Glutamatergic neuron (in vitro differentiated cells): Measurements from ENCODE around the gene CORO7. TPM values are rescaled to one million over a fixed set of nuclear protein-coding genes. Genes with fewer than 3 reads are reported as not detected.

ENCODE experiments used
- DNase-seq: peaks from one replicate; pipeline ENCODE4 v3.0.0; 2022
- H3K27ac Mint-ChIP-seq: one replicate; pipeline ENCODE4 v1.8.0; 2020; ENCODE audit warnings: mild to moderate bottlenecking, mixed read lengths, inconsistent platforms; ENCODE audit not compliant: unreplicated experiment
- H3K27me3 Mint-ChIP-seq: one replicate; pipeline ENCODE4 v1.8.0; 2020; ENCODE audit warnings: mild to moderate bottlenecking, moderate library complexity, mixed read lengths, inconsistent platforms; ENCODE audit not compliant: unreplicated experiment
- H3K36me3 Mint-ChIP-seq: one replicate; pipeline ENCODE4 v1.8.0; 2020; ENCODE audit warnings: mild to moderate bottlenecking, mixed read lengths, inconsistent platforms; ENCODE audit not compliant: unreplicated experiment
- H3K4me1 Mint-ChIP-seq: one replicate; pipeline ENCODE4 v1.8.0; 2020; ENCODE audit warnings: mild to moderate bottlenecking, low read depth, mixed read lengths, inconsistent platforms; ENCODE audit not compliant: unreplicated experiment
- H3K4me3 Mint-ChIP-seq: one replicate; pipeline ENCODE4 v1.8.0; 2020; ENCODE audit warnings: mild to moderate bottlenecking, mixed read lengths, inconsistent platforms; ENCODE audit not compliant: unreplicated experiment
- H3K9me3 Mint-ChIP-seq: one replicate; pipeline ENCODE4 v1.8.0; 2020; ENCODE audit warnings: mild to moderate bottlenecking, moderate library complexity, mixed read lengths, inconsistent platforms; ENCODE audit not compliant: unreplicated experiment
- total RNA-seq: library from RNA; stranded (reverse); fragmentation: NEBNext Ultra II Directional; extraction: Animal tissue kit (Norgen Biotek cat#: 25700); gene quantifications from one replicate; pipeline ENCODE4 v1.2.1, GENCODE V29; 2021; ENCODE audit not compliant: unreplicated experiment
- TF ChIP-seq, protein P1 (sequence below): fragments of 200-600 bp; sonication (generic); IDR thresholded peaks from one replicate; pipeline ENCODE4 v1.5.0; 2021; ENCODE audit not compliant: partially characterized antibody, unreplicated experiment

Gene CORO7
- total RNA-seq, 1 donor from 2014 or later = 200 TPM

DNA sequence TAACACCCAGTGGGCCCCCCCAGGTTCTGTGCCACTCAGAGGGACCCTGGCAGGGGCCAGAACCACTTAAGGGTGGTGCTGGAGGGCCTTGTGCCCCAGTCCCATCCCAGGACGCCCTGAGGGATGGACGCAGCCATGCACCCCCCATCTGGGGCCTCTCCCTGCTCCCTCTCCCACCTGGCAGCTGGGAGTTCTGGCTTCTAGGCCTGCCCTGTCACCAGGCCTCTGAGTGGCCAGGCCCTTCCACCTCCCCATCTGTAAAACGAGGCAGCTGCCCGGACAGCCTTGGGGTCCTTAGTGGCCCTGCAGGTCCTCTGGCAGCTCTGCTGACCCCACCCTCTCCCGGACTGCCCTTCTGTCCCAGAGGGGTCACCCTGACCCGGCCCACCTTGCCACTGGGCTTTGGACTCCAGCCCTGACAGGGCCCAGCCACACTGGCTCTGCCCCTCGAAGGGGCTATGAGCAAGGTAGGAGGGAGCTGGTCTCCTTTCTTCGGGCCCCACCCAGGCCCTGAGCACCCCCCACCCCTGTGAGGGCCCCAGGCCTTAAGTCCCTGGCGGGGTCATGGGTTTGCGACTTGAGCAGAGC is 77.6 kb downstream of the CORO7 start:
- TF ChIP-seq, protein P1, sequence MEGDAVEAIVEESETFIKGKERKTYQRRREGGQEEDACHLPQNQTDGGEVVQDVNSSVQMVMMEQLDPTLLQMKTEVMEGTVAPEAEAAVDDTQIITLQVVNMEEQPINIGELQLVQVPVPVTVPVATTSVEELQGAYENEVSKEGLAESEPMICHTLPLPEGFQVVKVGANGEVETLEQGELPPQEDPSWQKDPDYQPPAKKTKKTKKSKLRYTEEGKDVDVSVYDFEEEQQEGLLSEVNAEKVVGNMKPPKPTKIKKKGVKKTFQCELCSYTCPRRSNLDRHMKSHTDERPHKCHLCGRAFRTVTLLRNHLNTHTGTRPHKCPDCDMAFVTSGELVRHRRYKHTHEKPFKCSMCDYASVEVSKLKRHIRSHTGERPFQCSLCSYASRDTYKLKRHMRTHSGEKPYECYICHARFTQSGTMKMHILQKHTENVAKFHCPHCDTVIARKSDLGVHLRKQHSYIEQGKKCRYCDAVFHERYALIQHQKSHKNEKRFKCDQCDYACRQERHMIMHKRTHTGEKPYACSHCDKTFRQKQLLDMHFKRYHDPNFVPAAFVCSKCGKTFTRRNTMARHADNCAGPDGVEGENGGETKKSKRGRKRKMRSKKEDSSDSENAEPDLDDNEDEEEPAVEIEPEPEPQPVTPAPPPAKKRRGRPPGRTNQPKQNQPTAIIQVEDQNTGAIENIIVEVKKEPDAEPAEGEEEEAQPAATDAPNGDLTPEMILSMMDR = no peak
- DNase-seq = no peak
- Mint-ChIP-seq H3K4me3 (no peak overlapping the region), H3K4me1 (peaks cover 2% of the 10 kb centered on the region), H3K27ac (no peak overlapping the region), H3K36me3 (no peaks in the 10 kb centered on the region), H3K9me3 (peaks cover 1% of the 10 kb centered on the region), H3K27me3 (peaks cover 1% of the 10 kb centered on the region)

- no peaks in the 10 kb centered on the region for H3K27me3 Mint-ChIP-seq
- H3K9me3 Mint-ChIP-seq = peaks cover 1% of the 10 kb centered on the region
- peaks cover 2% of the 10 kb centered on the region for H3K4me1 Mint-ChIP-seq
- DNase-seq = no peak
- no peaks in the 10 kb centered on the region for H3K36me3 Mint-ChIP-seq
- H3K27ac Mint-ChIP-seq = no peak overlapping the region
- TF ChIP-seq, protein P1 = no peak
- H3K4me3 Mint-ChIP-seq = no peak overlapping the region
Measured at GRCh38 chr16:4338125-4338582, 78.2 kb downstream of the CORO7 start.

GRCh38 chr16:4337540-4338088 is 78.8 kb downstream of the CORO7 start:
- peaks cover 1% of the 10 kb centered on the region for H3K9me3 Mint-ChIP-seq
- TF ChIP-seq, protein P1 = no peak
- H3K36me3 Mint-ChIP-seq = no peaks in the 10 kb centered on the region
- no peaks in the 10 kb centered on the region for H3K27me3 Mint-ChIP-seq
- no peak overlapping the region for H3K4me3 Mint-ChIP-seq
- H3K4me1 Mint-ChIP-seq = peaks cover 2% of the 10 kb centered on the region
- H3K27ac Mint-ChIP-seq = no peak overlapping the region
- DNase-seq = no peak

DNA sequence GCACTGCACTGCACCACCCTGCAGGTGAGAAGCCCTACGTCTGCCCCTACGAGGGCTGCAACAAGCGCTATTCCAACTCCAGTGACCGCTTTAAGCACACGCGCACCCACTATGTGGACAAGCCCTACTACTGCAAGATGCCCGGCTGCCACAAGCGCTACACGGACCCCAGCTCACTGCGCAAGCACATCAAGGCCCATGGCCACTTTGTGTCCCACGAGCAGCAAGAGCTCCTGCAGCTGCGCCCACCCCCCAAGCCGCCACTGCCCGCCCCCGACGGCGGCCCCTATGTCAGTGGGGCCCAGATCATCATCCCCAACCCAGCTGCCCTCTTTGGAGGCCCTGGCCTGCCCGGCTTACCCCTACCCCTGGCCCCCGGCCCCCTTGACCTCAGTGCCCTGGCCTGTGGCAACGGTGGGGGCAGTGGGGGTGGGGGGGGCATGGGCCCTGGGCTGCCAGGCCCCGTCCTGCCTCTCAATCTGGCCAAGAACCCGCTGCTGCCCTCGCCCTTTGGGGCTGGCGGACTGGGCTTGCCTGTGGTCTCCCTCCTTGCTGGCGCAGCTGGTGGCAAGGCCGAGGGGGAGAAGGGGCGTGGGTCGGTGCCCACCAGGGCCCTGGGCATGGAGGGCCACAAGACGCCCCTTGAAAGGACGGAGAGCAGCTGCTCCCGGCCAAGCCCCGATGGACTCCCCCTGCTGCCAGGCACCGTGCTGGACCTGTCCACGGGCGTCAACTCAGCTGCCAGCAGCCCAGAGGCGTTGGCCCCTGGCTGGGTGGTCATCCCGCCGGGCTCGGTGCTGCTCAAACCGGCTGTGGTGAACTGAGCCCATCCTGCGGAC is 79.5 kb downstream of the CORO7 start:
- Mint-ChIP-seq H3K27me3 (no peaks in the 10 kb centered on the region), H3K9me3 (peaks cover 1% of the 10 kb centered on the region), H3K4me1 (peaks cover 2% of the 10 kb centered on the region), H3K36me3 (no peaks in the 10 kb centered on the region), H3K27ac (no peak overlapping the region), H3K4me3 (no peak overlapping the region)
- TF ChIP-seq, protein P1 = no peak
- no peak for DNase-seq
